Ishikawa (cell line): ENCODE data around the gene ANKRD28.

ENCODE experiments used
- CEBPB ChIP-seq: IDR thresholded peaks from 2 replicates; pipeline ENCODE4 v1.6.1; 2012
- CREB1 ChIP-seq: IDR thresholded peaks from 2 replicates; pipeline ENCODE4 v1.6.1; 2012; ENCODE audit warnings: low read depth
- EGR1 ChIP-seq: IDR thresholded peaks from 2 replicates; pipeline ENCODE4 v1.6.1; 2012
- FOXM1 ChIP-seq: IDR thresholded peaks from 2 replicates; pipeline ENCODE4 v1.6.1; 2012; ENCODE audit warnings: low read depth, borderline replicate concordance
- MAX ChIP-seq: IDR thresholded peaks from 2 replicates; pipeline ENCODE4 v1.6.1; 2012
- REST ChIP-seq: IDR thresholded peaks from 2 replicates; pipeline ENCODE4 v1.6.1; 2012; ENCODE audit warnings: low read depth, mild to moderate bottlenecking
- USF1 ChIP-seq: IDR thresholded peaks from 2 replicates; pipeline ENCODE4 v1.6.1; 2012
- YY1 ChIP-seq: IDR thresholded peaks from 2 replicates; pipeline ENCODE4 v1.6.1; 2012; ENCODE audit warnings: low read depth

- TF ChIP-seq CREB1 (no peak), FOXM1 (no peak), YY1 (no peak), CEBPB (no peak), USF1 (no peak), MAX (no peak), EGR1 (no peak), REST (no peak)
These were observed 174.0 kb downstream of the ANKRD28 start for GRCh38 chr3:15623535-15624440.
